Hepatic stellate cell (primary cell): Measurements from ENCODE around the gene MMP17.
"Not testable (repeated sequence)": the region's sequence is repeated elsewhere in the genome, so short reads cannot be mapped to it uniquely, and the experiment has no call there.

Source experiments
- DNase-seq: peaks from one replicate; pipeline ENCODE4 v3.0.0; 2011; ENCODE audit warnings: low spot score

Gene MMP17

DNA sequence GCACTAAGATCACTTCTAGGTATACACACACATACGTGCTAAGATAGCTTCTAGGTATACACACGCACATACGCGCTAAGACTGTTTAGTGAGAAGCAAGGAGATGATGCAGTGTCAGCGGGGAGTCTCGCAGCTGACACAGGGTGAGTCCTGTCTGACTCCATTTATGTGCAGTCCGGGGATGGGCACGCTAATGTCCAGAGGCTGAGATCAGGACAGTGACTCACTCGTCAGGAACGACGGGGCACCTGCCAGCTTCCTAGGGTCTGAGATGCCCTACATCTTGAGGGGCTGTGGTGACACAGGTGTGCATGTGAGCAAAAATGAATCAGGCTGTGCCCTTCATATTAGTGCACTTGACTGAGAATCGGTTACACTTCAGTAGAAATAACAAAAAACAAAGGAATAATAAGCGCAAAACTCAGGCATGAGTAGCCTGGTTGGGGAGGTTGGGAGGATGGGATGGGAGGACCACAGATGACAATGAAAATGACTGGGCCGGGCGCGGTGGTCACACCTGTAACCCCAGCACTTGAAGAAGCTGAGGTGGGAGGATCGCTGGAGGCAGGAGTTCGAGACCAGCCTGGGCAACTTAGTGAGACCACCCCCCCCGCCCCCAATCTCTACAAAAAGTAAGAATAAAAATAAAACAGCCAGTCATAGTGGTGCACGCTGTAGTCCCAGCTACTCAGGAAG lies 37.1 kb downstream of the MMP17 start:
- DNase-seq, result no peak

GRCh38 chr12:131867471-131867870 lies 39.3 kb downstream of the MMP17 start:
- no peak for DNase-seq

DNA sequence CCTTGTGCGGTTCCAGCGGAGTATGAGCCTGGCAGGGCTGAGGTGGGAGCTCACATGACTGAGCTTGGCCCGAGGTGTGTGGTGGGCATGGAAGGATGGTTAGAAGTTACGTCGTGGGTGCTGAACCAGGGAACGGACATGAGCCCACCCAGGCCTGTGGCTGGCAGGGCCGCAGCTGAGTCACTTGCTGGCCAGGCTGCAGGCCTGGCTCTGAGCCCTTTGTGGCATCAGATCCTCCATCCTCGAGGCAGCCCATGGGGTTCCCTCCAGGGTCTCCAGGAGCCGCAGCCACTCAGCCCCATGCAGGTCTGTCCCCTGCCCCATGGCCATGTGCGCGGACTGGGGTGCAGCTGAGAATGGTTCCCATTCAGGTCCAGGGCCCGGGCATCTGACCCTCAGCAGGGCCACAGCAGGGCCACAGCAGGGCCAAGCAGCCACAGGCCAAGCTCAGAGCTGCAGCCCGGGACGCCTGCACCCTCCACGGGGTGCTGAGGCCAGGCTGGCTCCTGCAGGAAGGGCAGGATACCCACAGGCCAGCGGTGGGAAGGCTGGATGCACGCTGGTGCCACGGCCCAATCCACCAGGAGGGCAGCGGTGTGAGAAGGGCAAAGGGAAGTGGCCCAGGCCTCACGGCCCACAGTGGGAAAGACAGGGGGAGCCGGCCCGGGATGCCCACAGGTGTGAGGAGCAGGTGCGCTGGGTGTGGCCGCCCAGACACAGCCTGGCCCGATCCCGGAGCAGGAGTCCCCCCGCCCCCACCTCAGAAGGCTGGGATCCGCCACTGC lies 39.9 kb downstream of the MMP17 start:
- DNase-seq, result no peak

DNA sequence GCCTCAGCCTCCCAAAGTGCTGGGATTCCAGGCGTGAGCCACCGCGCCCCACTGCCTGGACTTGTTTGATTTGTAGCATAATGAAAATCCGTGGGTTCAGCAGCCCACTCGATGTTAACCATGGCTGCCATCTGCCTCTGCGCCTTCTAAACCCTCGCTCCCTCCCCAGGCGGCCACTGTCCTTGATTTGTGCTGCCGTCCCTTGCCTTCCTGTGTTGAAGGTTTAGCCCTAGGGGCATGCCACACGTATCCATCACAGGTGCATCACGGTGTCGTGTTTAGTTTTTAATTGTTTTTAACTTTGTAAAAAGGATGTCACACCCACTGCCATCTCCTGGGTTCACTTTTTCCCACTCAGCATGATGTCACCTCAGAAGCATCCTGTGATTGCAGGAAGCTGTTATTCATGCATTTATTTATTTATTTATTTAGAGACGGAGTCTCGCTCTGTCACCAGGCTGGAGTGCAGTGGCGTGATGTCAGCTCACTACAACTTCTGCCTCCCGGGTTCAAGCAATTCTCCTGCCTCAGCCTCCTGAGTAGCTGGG lies 41.8 kb downstream of the MMP17 start:
- peak; percentile 88 for DNase-seq

DNA sequence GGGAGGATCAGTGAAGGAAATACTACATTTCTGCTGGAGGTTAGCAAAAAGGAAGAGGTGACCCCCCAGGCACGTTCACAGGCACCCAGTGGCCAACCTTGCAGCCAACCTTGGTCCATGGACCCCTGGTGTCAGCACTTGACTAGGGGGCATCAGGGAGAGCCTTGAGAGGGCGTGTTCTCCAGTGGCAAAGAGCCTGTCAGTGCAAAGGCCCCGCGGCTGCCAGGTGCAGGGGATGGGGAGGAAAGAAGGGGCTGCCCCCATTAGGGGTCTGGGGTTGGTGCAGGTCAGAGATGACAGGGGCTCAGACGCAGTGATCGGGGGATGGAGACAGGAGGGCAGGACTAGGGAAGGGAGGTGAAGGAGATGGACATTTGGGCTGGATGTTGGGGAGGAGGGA lies 43.5 kb downstream of the MMP17 start:
- DNase-seq, result no peak

- DNase-seq, result peak; percentile 95
Measured at GRCh38 chr12:131872154-131873051, 44.2 kb downstream of the MMP17 start.

DNA sequence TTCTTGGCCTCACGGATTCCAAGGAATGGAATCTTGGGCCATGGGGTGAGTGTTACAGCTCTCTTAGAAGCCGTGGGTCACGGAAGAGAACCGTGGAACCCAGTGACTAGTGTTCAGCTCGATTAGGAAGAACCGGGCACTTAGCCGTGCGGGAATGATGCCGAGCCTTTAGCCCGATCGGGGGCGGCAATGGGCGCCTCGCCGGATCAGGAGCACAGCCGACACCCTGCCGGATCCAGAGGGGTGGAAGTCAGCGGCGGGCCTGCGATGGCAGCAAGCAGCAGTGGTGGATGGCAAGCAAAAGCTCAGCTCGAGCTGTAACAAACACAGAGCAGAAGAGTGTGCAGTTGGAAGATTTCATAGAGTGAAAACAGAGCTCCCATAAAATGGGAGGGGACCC lies 45.1 kb downstream of the MMP17 start:
- DNase-seq, result no peak

- DNase-seq, result not testable (repeated sequence)
Measured at GRCh38 chr12:131874972-131875371, 46.8 kb downstream of the MMP17 start.

GRCh38 chr12:131877216-131877615 lies 49.0 kb downstream of the MMP17 start:
- DNase-seq, result not testable (repeated sequence)

GRCh38 chr12:131878436-131878835 lies 50.2 kb downstream of the MMP17 start:
- not testable (repeated sequence) for DNase-seq

DNA sequence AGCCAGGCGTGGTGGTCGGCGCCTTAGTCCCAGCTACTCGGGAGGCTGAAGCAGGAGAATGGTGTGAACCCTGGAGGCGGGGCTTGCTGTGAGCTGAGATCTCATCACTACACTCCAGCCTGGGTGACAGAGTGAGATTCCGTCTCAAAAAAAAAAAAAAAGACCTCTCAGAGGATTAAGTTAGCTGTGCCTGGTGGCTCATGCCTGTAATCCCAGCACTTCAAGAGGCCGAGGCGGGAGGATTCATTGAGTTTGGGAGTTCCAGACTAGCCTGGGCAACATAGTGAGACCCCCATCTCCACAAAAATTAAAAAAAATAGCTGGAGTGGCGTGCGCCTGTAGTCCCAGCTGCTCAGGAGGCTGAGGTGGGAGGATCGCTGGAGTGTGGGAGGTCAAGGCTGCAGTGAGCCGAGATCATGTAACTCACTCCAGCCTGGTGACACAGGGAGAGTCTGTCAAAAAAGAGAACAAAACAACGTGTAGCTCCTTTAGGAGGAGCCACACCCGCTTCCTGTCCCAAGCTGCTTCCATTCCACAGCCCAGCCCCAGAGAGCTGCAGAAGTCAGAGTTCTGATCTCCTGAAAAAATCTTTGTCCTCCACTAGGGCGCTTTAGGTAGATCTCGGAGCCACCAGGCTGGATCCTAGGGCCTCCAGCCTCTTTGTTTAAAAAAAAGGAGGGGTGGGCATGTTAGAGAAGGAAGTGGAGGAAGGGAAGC lies 54.8 kb downstream of the MMP17 start:
- peak; percentile 18 for DNase-seq

DNA sequence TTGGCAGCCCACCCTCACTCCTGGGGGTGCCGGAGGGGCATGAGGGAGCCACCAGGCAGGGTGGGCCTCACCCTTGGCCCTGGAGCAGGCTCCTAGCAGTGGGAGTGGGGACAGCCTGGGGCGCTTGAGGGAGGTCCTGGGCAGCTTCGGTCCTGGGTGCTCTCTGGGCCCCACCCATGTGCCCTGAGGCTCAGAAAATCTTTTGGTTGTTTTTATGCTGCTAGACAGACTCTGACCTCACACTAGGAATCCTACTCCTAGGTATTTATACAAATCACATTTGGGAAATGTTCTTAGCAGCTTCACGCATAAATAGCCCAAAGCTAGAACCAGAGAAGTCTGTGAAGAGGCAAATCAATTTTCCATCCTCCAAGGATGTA lies 55.3 kb downstream of the MMP17 start:
- DNase-seq, result no peak

GRCh38 chr12:131885076-131885475 lies 56.9 kb downstream of the MMP17 start:
- DNase-seq, result not testable (repeated sequence)

DNA sequence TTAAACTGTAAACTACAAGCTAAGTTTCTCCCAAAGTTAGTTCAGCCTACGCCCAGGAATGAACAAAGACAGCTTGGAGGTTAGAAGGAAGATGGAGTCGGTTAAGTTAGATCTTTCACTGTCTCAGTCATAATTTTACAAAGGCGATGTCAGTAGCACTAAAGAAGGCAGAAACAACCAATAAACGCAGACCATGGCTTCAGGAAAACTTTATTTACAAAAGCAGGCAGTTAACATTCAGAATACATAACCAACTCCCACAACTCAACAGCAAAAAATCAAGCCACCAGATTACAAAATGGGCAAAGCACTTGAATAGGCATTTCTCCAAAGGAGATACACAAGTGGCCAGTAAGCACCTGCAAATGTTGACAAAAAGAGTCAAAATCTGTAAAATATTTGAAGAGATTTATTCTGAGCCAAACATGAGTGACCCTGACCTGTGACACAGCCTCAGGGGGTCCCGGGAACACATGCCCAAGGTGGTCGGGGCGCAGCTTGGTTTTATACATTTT lies 57.4 kb downstream of the MMP17 start:
- DNase-seq, result no peak

- not testable (repeated sequence) for DNase-seq
Measured at GRCh38 chr12:131891722-131892121, 63.5 kb downstream of the MMP17 start.

GRCh38 chr12:131892711-131893604 lies 64.8 kb downstream of the MMP17 start:
- peak; percentile 3 for DNase-seq

GRCh38 chr12:131893605-131894312 lies 65.6 kb downstream of the MMP17 start:
- peak; percentile 64 for DNase-seq

GRCh38 chr12:131894313-131894860 lies 66.2 kb downstream of the MMP17 start, which contains the start of gene ULK1:
TSS of gene ULK1 (plus strand) at chr12:131894622. CDS start at chr12:131895002, 380 bp downstream.
- DNase-seq, result peak; percentile 100

DNA sequence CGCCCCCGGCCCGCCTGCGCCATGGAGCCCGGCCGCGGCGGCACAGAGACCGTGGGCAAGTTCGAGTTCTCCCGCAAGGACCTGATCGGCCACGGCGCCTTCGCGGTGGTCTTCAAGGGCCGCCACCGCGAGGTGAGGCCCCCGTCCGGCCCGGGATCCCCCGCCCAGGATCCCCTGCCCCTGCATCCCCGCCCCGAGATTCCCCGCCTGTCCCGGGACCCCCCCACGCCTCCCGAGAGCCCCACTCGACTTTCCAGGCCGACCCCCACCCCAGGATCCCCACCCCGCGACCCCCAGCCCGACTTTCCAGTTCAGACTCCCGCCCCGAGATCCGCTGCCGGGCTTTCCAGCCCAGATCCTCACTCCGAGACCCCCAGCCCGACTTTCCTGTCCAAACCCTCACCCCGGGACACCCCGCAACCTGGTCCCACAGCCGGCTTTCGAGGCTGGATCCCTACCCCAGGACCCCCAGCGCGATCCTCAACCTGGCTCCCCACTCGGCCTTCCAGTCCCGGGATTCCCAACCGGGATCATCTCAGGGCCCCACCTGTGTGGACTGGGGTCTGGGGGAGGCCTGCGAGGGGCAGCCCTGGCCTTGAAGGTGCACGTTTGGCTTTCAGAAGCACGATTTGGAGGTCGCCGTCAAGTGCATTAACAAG lies 66.9 kb downstream of the MMP17 start:
- peak; percentile 20 for DNase-seq
